ENCODE measurements around the gene TTC39A. TPM values are rescaled to one million over a fixed set of nuclear protein-coding genes. Genes with fewer than 3 reads are reported as not detected.

TTC39A gene
- total and polyA plus RNA-seq, 2 donors from 2014 or later, result 31.4 to 70.1 TPM

DNA sequence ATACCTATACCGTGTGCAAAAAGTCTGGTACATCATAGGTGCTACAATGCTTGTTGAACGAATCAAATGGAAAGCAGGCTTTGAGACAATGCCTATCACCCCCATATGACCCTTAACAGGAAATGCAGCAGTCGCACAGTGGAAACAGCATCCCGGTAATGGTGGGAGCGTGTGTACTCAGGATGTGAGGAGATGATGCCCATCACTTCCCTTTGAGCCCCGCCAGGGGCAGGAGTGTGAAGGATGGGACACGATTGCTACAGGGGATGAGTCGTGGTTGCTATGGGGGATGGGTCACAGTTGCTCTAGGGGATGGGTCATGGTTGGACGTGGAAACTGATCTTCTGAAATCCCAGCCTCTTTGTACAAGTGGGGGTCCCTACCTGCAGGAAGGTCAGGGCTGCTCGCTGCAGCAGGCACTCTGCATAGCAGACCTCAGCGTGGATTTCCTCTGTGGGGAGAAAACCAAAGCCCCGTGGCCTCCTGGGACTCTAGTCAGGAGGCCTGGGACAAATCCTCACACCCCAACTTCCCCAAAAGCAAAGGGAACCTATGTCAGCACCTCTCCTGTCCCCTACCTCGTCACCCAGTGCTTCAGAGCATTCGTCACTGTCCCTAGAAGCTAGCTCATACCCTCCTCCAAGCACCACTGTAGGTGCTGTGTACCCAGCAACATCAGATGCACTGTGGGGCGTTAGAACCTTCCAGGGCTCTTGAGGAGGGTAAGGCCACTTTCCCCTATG, 19.3 kb downstream of the TTC39A start:
- H3K9me3 ChIP-seq (ENCODE audit: control insufficient read depth in 2 of 3, insufficient read depth in 1 of 3, low read length in 3 of 3), result no peaks in the 10 kb centered on the region
- TF ChIP-seq, protein P1, sequence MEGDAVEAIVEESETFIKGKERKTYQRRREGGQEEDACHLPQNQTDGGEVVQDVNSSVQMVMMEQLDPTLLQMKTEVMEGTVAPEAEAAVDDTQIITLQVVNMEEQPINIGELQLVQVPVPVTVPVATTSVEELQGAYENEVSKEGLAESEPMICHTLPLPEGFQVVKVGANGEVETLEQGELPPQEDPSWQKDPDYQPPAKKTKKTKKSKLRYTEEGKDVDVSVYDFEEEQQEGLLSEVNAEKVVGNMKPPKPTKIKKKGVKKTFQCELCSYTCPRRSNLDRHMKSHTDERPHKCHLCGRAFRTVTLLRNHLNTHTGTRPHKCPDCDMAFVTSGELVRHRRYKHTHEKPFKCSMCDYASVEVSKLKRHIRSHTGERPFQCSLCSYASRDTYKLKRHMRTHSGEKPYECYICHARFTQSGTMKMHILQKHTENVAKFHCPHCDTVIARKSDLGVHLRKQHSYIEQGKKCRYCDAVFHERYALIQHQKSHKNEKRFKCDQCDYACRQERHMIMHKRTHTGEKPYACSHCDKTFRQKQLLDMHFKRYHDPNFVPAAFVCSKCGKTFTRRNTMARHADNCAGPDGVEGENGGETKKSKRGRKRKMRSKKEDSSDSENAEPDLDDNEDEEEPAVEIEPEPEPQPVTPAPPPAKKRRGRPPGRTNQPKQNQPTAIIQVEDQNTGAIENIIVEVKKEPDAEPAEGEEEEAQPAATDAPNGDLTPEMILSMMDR (IDR thresholded peaks at IDR 0.05; ENCODE audit: borderline replicate concordance, extremely low read depth, insufficient read depth), result no peak
- H3K9ac ChIP-seq (ENCODE audit: low read length in 3 of 3), result no peak overlapping the region
- DNase-seq (no peak), FAIRE-seq (no peak)
- H3K27me3 ChIP-seq (ENCODE audit: control insufficient read depth, insufficient read depth, low read length), result no peaks in the 10 kb centered on the region
- intact Hi-C loops (cut with DNase I), result no loop called here
- no peaks in the 10 kb centered on the region for H3K36me3 ChIP-seq (ENCODE audit: control insufficient read depth in 2 of 3, insufficient read depth in 3 of 3, low read length in 3 of 3)
- peaks cover 0 to 12% (median 5%) of the 10 kb centered on the region in 3 donors for H3K4me1 ChIP-seq (ENCODE audit: control insufficient read depth in 2 of 3, insufficient read depth in 2 of 3, low read depth in 1 of 3, low read length in 3 of 3)
- H3K4me3 ChIP-seq (ENCODE audit: low read length in 3 of 3), result no peak overlapping the region
- no peak overlapping the region for H3K27ac ChIP-seq (ENCODE audit: low read depth in 2 of 2, low read length in 2 of 2)

DNA sequence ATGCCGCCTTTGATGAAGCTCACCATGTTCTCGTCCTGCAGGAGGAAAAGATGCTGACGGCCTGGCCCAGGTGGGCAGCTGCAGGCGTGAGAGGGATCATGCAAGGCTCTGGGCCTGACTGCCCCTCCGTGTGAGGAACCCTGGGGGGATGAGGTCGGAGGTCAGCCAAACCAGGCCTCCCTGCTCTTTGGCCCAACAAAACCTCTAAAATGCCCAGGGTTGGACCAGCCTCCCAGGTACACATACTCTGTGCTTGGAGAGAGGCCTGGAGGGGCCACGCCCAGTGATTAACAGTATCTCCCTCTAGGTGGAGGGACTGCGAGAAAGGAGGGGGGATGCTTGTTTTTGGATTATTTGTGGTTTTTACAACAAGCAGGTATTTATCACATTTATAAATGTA, 21.1 kb downstream of the TTC39A start:
- intact Hi-C loops (cut with DNase I), result loop anchor here (10.0 kb wide), 1 partner anchor 226 kb away; no protein-coding TSS in a partner anchor
- Histone ChIP-seq H3K27ac (ENCODE audit: low read depth in 2 of 2, low read length in 2 of 2) (no peak overlapping the region), H3K9ac (ENCODE audit: low read length in 3 of 3) (no peak overlapping the region), H3K4me1 (ENCODE audit: control insufficient read depth in 2 of 3, insufficient read depth in 2 of 3, low read depth in 1 of 3, low read length in 3 of 3) (peaks cover 0 to 17% (median 15%) of the 10 kb centered on the region in 3 donors), H3K27me3 (ENCODE audit: control insufficient read depth, insufficient read depth, low read length) (no peaks in the 10 kb centered on the region), H3K4me3 (ENCODE audit: low read length in 3 of 3) (no peak overlapping the region), H3K9me3 (ENCODE audit: control insufficient read depth in 2 of 3, insufficient read depth in 1 of 3, low read length in 3 of 3) (no peaks in the 10 kb centered on the region), H3K36me3 (ENCODE audit: control insufficient read depth in 2 of 3, insufficient read depth in 3 of 3, low read length in 3 of 3) (no peaks in the 10 kb centered on the region)
- FAIRE-seq, result no peak
- TF ChIP-seq, protein P1 (IDR thresholded peaks at IDR 0.05; ENCODE audit: borderline replicate concordance, extremely low read depth, insufficient read depth), result no peak
- DNase-seq, result no peak

DNA sequence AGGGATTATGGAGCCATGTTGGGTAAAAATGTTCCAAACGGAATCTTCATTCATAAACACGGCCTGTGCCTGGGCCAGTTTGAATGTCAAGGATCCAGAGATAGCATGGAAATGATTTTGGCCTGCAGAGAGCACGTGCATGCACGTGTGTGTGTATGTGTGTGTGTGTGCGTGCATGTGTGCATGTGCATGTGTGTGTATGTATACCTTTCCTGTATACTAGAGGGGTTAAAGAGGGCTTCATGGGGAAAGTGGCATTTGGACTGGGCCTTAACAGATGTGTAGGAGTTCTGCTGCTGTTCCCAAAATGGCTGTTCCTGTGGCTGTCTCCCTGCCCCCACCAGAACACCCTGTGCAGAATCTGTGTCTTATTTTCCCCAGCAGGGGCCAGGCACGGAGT, 21.7 kb downstream of the TTC39A start:
- H3K4me3 ChIP-seq (ENCODE audit: low read length in 3 of 3), result no peak overlapping the region
- H3K36me3 ChIP-seq (ENCODE audit: control insufficient read depth in 2 of 3, insufficient read depth in 3 of 3, low read length in 3 of 3), result no peaks in the 10 kb centered on the region
- intact Hi-C loops (cut with DNase I), result loop anchor here (10.0 kb wide), 1 partner anchor 226 kb away; no protein-coding TSS in a partner anchor
- H3K4me1 ChIP-seq (ENCODE audit: control insufficient read depth in 2 of 3, insufficient read depth in 2 of 3, low read depth in 1 of 3, low read length in 3 of 3), result peaks cover 0 to 14% (median 14%) of the 10 kb centered on the region in 3 donors
- H3K27ac ChIP-seq (ENCODE audit: low read depth in 2 of 2, low read length in 2 of 2), result no peak overlapping the region
- no peak for FAIRE-seq
- no peak overlapping the region for H3K9ac ChIP-seq (ENCODE audit: low read length in 3 of 3)
- no peak for DNase-seq
- H3K9me3 ChIP-seq (ENCODE audit: control insufficient read depth in 2 of 3, insufficient read depth in 1 of 3, low read length in 3 of 3), result no peaks in the 10 kb centered on the region
- no peaks in the 10 kb centered on the region for H3K27me3 ChIP-seq (ENCODE audit: control insufficient read depth, insufficient read depth, low read length)
- TF ChIP-seq, protein P1 (IDR thresholded peaks at IDR 0.05; ENCODE audit: borderline replicate concordance, extremely low read depth, insufficient read depth), result no peak
